ENCODE results near the gene PER3. TPM values are rescaled to one million over a fixed set of nuclear protein-coding genes. Genes with fewer than 3 reads are reported as not detected.

Gene PER3
- total and polyA plus RNA-seq, 2 of the 8 experiments (the other 6 are each of a cell fraction or from before 2014, with no cell fraction given), result 8.3 to 9.3 TPM

- no peak for TF ChIP-seq SRF (IDR thresholded peaks at IDR 0.05; ENCODE audit: low read depth, low read length)
- no peak for TF ChIP-seq CBX5 (IDR thresholded peaks at IDR 0.05; ENCODE audit: low read depth, low read length)
- TF ChIP-seq EGR1 (IDR thresholded peaks at IDR 0.05; ENCODE audit: borderline replicate concordance, low read depth, low read length), result no peak
- TF ChIP-seq, protein P1, sequence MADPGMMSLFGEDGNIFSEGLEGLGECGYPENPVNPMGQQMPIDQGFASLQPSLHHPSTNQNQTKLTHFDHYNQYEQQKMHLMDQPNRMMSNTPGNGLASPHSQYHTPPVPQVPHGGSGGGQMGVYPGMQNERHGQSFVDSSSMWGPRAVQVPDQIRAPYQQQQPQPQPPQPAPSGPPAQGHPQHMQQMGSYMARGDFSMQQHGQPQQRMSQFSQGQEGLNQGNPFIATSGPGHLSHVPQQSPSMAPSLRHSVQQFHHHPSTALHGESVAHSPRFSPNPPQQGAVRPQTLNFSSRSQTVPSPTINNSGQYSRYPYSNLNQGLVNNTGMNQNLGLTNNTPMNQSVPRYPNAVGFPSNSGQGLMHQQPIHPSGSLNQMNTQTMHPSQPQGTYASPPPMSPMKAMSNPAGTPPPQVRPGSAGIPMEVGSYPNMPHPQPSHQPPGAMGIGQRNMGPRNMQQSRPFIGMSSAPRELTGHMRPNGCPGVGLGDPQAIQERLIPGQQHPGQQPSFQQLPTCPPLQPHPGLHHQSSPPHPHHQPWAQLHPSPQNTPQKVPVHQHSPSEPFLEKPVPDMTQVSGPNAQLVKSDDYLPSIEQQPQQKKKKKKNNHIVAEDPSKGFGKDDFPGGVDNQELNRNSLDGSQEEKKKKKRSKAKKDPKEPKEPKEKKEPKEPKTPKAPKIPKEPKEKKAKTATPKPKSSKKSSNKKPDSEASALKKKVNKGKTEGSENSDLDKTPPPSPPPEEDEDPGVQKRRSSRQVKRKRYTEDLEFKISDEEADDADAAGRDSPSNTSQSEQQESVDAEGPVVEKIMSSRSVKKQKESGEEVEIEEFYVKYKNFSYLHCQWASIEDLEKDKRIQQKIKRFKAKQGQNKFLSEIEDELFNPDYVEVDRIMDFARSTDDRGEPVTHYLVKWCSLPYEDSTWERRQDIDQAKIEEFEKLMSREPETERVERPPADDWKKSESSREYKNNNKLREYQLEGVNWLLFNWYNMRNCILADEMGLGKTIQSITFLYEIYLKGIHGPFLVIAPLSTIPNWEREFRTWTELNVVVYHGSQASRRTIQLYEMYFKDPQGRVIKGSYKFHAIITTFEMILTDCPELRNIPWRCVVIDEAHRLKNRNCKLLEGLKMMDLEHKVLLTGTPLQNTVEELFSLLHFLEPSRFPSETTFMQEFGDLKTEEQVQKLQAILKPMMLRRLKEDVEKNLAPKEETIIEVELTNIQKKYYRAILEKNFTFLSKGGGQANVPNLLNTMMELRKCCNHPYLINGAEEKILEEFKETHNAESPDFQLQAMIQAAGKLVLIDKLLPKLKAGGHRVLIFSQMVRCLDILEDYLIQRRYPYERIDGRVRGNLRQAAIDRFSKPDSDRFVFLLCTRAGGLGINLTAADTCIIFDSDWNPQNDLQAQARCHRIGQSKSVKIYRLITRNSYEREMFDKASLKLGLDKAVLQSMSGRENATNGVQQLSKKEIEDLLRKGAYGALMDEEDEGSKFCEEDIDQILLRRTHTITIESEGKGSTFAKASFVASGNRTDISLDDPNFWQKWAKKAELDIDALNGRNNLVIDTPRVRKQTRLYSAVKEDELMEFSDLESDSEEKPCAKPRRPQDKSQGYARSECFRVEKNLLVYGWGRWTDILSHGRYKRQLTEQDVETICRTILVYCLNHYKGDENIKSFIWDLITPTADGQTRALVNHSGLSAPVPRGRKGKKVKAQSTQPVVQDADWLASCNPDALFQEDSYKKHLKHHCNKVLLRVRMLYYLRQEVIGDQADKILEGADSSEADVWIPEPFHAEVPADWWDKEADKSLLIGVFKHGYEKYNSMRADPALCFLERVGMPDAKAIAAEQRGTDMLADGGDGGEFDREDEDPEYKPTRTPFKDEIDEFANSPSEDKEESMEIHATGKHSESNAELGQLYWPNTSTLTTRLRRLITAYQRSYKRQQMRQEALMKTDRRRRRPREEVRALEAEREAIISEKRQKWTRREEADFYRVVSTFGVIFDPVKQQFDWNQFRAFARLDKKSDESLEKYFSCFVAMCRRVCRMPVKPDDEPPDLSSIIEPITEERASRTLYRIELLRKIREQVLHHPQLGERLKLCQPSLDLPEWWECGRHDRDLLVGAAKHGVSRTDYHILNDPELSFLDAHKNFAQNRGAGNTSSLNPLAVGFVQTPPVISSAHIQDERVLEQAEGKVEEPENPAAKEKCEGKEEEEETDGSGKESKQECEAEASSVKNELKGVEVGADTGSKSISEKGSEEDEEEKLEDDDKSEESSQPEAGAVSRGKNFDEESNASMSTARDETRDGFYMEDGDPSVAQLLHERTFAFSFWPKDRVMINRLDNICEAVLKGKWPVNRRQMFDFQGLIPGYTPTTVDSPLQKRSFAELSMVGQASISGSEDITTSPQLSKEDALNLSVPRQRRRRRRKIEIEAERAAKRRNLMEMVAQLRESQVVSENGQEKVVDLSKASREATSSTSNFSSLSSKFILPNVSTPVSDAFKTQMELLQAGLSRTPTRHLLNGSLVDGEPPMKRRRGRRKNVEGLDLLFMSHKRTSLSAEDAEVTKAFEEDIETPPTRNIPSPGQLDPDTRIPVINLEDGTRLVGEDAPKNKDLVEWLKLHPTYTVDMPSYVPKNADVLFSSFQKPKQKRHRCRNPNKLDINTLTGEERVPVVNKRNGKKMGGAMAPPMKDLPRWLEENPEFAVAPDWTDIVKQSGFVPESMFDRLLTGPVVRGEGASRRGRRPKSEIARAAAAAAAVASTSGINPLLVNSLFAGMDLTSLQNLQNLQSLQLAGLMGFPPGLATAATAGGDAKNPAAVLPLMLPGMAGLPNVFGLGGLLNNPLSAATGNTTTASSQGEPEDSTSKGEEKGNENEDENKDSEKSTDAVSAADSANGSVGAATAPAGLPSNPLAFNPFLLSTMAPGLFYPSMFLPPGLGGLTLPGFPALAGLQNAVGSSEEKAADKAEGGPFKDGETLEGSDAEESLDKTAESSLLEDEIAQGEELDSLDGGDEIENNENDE (IDR thresholded peaks at IDR 0.05; ENCODE audit: insufficient replicate concordance, low read length), result no peak
Measured at GRCh38 chr1:7852804-7853683, 69.0 kb downstream of the PER3 start, which contains the start of gene UTS2 (continued).

Measured in H1 (cell line).